HepG2 (cell line): ENCODE measurements around the gene ZNF747. TPM values are rescaled to one million over a fixed set of nuclear protein-coding genes. Genes with fewer than 3 reads are reported as not detected.
A peak's percentile ranks its signal among the peaks of the same experiment; 100 is the strongest.

Source experiments
- ATAC-seq: fragments of 200-7000 bp; cut with Tn5 transposase; 3 replicates; pipeline ENCODE4 v1.9.1; 2020; ENCODE audit warnings: mild to moderate bottlenecking, moderate library complexity
- BruUV-seq: library from RNA; stranded (reverse); fragments of 400-500 nt; replicated peaks from 2 replicates; lab custom pipeline; 2021; lab: Mats Ljungman, UMichigan
- CTCF ChIA-PET: fragments of 300-600 bp; formaldehyde crosslinking; extraction: SDS; loops from one replicate; lab custom pipeline; 2021; ENCODE audit warnings: low total read pairs, inconsistent platforms, low intra/inter-chr PET ratio; lab: Yijun Ruan, JAX
- POLR2A ChIA-PET: fragments of 350-600 bp; sonication (Branson Sonifier 250); formaldehyde crosslinking; loops from one replicate; lab custom pipeline; 2020; ENCODE audit warnings: antibody characterized with exemption, inconsistent platforms; lab: Yijun Ruan, JAX
- DNase-seq: peaks from one replicate; pipeline ENCODE4 v3.0.0-alpha.2; 2015; ENCODE audit warnings: low spot score
- FAIRE-seq: peaks from 3 replicates; lab custom pipeline; 2011; peaks lifted over from hg19 to GRCh38; lab: Jason Lieb, UNC
- H2AFZ ChIP-seq: one replicate; pipeline ENCODE4 v1.6.1; 2011; ENCODE audit warnings: low read length, inconsistent platforms
- H3K27ac ChIP-seq: fragments of 300-600 bp; 3 replicates; pipeline ENCODE4 v1.8.0; 2011; ENCODE audit warnings: mixed run types, mild to moderate bottlenecking, mixed read lengths, low read length, inconsistent platforms; ENCODE audit not compliant: insufficient read depth; ENCODE audit errors: extremely low read length
- H3K27me3 ChIP-seq, 2 experiments: fragments of 200-600 bp in 1 of 2; 2 replicates in 1 of 2; 3 replicates in 1 of 2; pipeline versions ENCODE4 v1.6.0 to v1.8.0; 2011; ENCODE audit warnings: low read length in 2 of 2, mild to moderate bottlenecking in 2 of 2, moderate library complexity in 2 of 2, inconsistent platforms in 1 of 2; ENCODE audit not compliant: insufficient read depth in 2 of 2, control insufficient read depth in 1 of 2
- H3K36me3 ChIP-seq, 2 experiments: fragments of 200-600 bp in 1 of 2; replicated peaks in 1 of 2; 2 replicates in 1 of 2; 3 replicates in 1 of 2; pipeline versions ENCODE4 v1.5.1 to v1.8.0; 2011; ENCODE audit warnings: low read length in 2 of 2, inconsistent platforms in 1 of 2; ENCODE audit not compliant: insufficient read depth in 2 of 2, control insufficient read depth in 1 of 2
- H3K4me1 ChIP-seq: 2 replicates; pipeline ENCODE4 v1.5.1; 2012; ENCODE audit warnings: low read length, inconsistent platforms; ENCODE audit not compliant: insufficient read depth
- H3K4me2 ChIP-seq: 2 replicates; pipeline ENCODE4 v1.6.0; 2011; ENCODE audit warnings: low read depth, low read length, inconsistent platforms
- H3K4me3 ChIP-seq, 3 experiments: fragments of 200-600 bp in 1 of 3; sonication (generic), shearing (Covaris generic) in 1 of 3; replicated peaks in 1 of 3; 2 replicates each; pipeline ENCODE4 v1.5.1; 2011 to 2016; ENCODE audit warnings: low read length in 3 of 3, inconsistent platforms in 2 of 3, low read depth in 2 of 3, mild to moderate bottlenecking in 2 of 3, control low read depth in 1 of 3, mixed read lengths in 1 of 3; ENCODE audit not compliant: insufficient read depth in 1 of 3
- H3K79me2 ChIP-seq: one replicate; pipeline ENCODE4 v1.6.1; 2011; ENCODE audit warnings: low read length, inconsistent platforms; ENCODE audit not compliant: insufficient read depth
- H3K9ac ChIP-seq: 2 replicates; pipeline ENCODE4 v1.6.0; 2011; ENCODE audit warnings: mild to moderate bottlenecking, low read depth, low read length, inconsistent platforms; ENCODE audit not compliant: insufficient read depth
- H3K9me3 ChIP-seq: 2 replicates; pipeline ENCODE4 v1.5.1; 2012; ENCODE audit warnings: mild to moderate bottlenecking, low read length
- H4K20me1 ChIP-seq: 2 replicates; pipeline ENCODE4 v1.6.0; 2011; ENCODE audit warnings: inconsistent platforms, mild to moderate bottlenecking, low read length, moderate library complexity; ENCODE audit not compliant: insufficient read depth
- ARNTL ChIP-seq: sonication (generic); formaldehyde crosslinking; IDR thresholded peaks from 2 replicates; pipeline ENCODE4 v1.4.0; 2020; ENCODE audit warnings: mild to moderate bottlenecking, missing genetic modification reagents
- DR1 ChIP-seq: sonication (generic); formaldehyde crosslinking; IDR thresholded peaks from 2 replicates; pipeline ENCODE4 v1.8.0; 2021; ENCODE audit warnings: mild to moderate bottlenecking, missing genetic modification reagents, inconsistent platforms
- GZF1 ChIP-seq: sonication (generic); formaldehyde crosslinking; IDR thresholded peaks from 2 replicates; pipeline ENCODE4 v1.5.1; 2020; ENCODE audit warnings: mild to moderate bottlenecking, missing genetic modification reagents
- ISL2 ChIP-seq: sonication (generic); formaldehyde crosslinking; IDR thresholded peaks from 2 replicates; pipeline ENCODE4 v1.5.0; 2020; ENCODE audit warnings: missing genetic modification reagents
- NBN ChIP-seq: fragments of 450-650 bp; conservative IDR thresholded peaks from 2 replicates; pipeline ENCODE4 v1.6.1; 2017
- NR2C2 ChIP-seq: sonication (generic); formaldehyde crosslinking; IDR thresholded peaks from 2 replicates; pipeline ENCODE4 v1.4.0; 2020; ENCODE audit warnings: missing genetic modification reagents, mild to moderate bottlenecking, moderate library complexity, borderline replicate concordance
- RBM39 ChIP-seq: fragments of 200-400 bp; formaldehyde crosslinking; IDR thresholded peaks from one replicate; pipeline ENCODE4 v1.6.1; 2018; ENCODE audit warnings: antibody characterized with exemption, mild to moderate bottlenecking, low read depth, low read length; ENCODE audit not compliant: poor library complexity, severe bottlenecking
- SMC3 ChIP-seq: IDR thresholded peaks from 2 replicates; pipeline ENCODE4 v1.6.1; 2011; ENCODE audit warnings: low read length, improper control_type of control experiment
- ZBTB37 ChIP-seq: sonication (generic); formaldehyde crosslinking; IDR thresholded peaks from 2 replicates; pipeline ENCODE4 v1.4.0; 2020; ENCODE audit warnings: mild to moderate bottlenecking, missing genetic modification reagents
- ZNF136 ChIP-seq: sonication (generic); formaldehyde crosslinking; IDR thresholded peaks from 2 replicates; pipeline ENCODE4 v1.8.1; 2022; ENCODE audit warnings: low read depth, mild to moderate bottlenecking, moderate library complexity, missing genetic modification reagents
- ZNF230 ChIP-seq: sonication (generic); formaldehyde crosslinking; IDR thresholded peaks from 2 replicates; pipeline ENCODE4 v1.4.0; 2020; ENCODE audit warnings: mild to moderate bottlenecking, missing genetic modification reagents
- ZNF556 ChIP-seq: sonication (generic); formaldehyde crosslinking; IDR thresholded peaks from 2 replicates; pipeline ENCODE4 v1.4.0; 2020; ENCODE audit warnings: mild to moderate bottlenecking, missing genetic modification reagents, borderline replicate concordance
- ZNF564 ChIP-seq: sonication (generic); formaldehyde crosslinking; IDR thresholded peaks from 2 replicates; pipeline ENCODE4 v1.8.1; 2023; ENCODE audit warnings: mild to moderate bottlenecking, missing genetic modification reagents
- ZNF713 ChIP-seq: sonication (generic); formaldehyde crosslinking; IDR thresholded peaks from 2 replicates; pipeline ENCODE4 v1.4.0; 2020; ENCODE audit warnings: mild to moderate bottlenecking, missing genetic modification reagents
- ZNF816 ChIP-seq: sonication (generic); formaldehyde crosslinking; IDR thresholded peaks from 2 replicates; pipeline ENCODE4 v1.8.0; 2022; ENCODE audit warnings: missing genetic modification reagents, mild to moderate bottlenecking, borderline replicate concordance
- WGBS: methylation state at CpG from one replicate; pipeline ENCODE4 v1.1.6; 2017; ENCODE audit warnings: low lambda C conversion rate; 5-methylcytosine and 5-hydroxymethylcytosine counted together
- in situ Hi-C: cut with HindIII; loops from 2 replicates; pipeline ENCODE4 v1.10.0; 2017; ENCODE audit warnings: low pct_unique_long_range_greater_than_20kb; ENCODE audit not compliant: extremely low pct_ligation_motif_present
- intact Hi-C: fragments of 100-400 bp; cut with micrococcal nuclease; formaldehyde crosslinking; loops from one replicate; pipeline ENCODE4 v1.10.0; 2022; ENCODE audit not compliant: unreplicated experiment
- polyA plus RNA-seq, 8 experiments: library from polyadenylated mRNA; depleted of rRNA in 3 of 8; stranded (reverse) in 7 of 8; unstranded in 1 of 8; fragments of >200 nt; fragmentation: Illumina TruSeq in 4 of 8; extraction: Trizol in 4 of 8; gene quantifications; 2 replicates each; pipeline versions ENCODE4 v1.2.1 to v1.2.3, GENCODE V29; 2011 to 2016; ENCODE audit warnings: low read depth in 4 of 8, missing spikeins in 1 of 8, mixed read lengths in 1 of 8; ENCODE audit not compliant: insufficient read depth in 1 of 8
- total RNA-seq, 5 experiments: library from RNA; depleted of rRNA; stranded (reverse); fragments of >200 nt; fragmentation: Illumina TruSeq; extraction: Trizol; gene quantifications; 2 replicates each; pipeline ENCODE4 v1.2.3, GENCODE V29; 2016; ENCODE audit warnings: low read depth in 1 of 5
- TF ChIP-seq, protein P1 (sequence below): sonication (generic); formaldehyde crosslinking; IDR thresholded peaks from 2 replicates; pipeline ENCODE4 v1.4.0; 2020; ENCODE audit warnings: missing genetic modification reagents, mild to moderate bottlenecking, borderline replicate concordance
- TF ChIP-seq, protein P2 (sequence below): sonication (generic); formaldehyde crosslinking; IDR thresholded peaks from 2 replicates; pipeline ENCODE4 v1.4.0; 2020; ENCODE audit warnings: missing genetic modification reagents

The ZNF747 gene
- total and polyA plus RNA-seq, 2 of the 13 experiments (the other 11 are each of a cell fraction or from before 2014, with no cell fraction given): 7.2 to 10.2 TPM

GRCh38 chr16:30541502-30542329 is 7.1 kb upstream of the ZNF747 start:
- ChIA-PET POLR2A (interaction anchor here (1.0 to 4.0 kb wide), 7 partner anchors 10 to 148 kb away, joined by 3 to 30 read pairs (median 6); partner anchors contain the start of genes DCTPP1, ZNF688, ZNF689 and ZNF764), CTCF (no interaction called here)
- Histone ChIP-seq H3K4me3 (peak overlapping the region; percentile 48 to 63 (median 58)), H3K36me3 (no peaks in the 10 kb centered on the region), H3K9ac (peak overlapping the region; percentile 67), H2AFZ (no peak overlapping the region), H3K79me2 (no peaks in the 10 kb centered on the region), H3K9me3 (no peaks in the 10 kb centered on the region), H3K4me1 (peaks cover 72% of the 10 kb centered on the region), H3K27me3 (no peaks in the 10 kb centered on the region), H3K27ac (peak overlapping the region; percentile 62), H3K4me2 (peak overlapping the region; percentile 97), H4K20me1 (no peaks in the 10 kb centered on the region)
- 3% methylated on average over 10 of the region's 10 CpGs for WGBS
- intact Hi-C loops (loop anchor here (5.0 kb wide), 1 partner anchor 76 kb away; no protein-coding TSS in a partner anchor), in situ Hi-C loops (no loop called here)
- ATAC-seq (peak; percentile 43), DNase-seq (peak; percentile 47), FAIRE-seq (peak; percentile 21)
- BruUV-seq: no TSS peak
- TF ChIP-seq NBN (no peak), RBM39 (no peak), ZNF816 (CRISPR knock-in tag) (peak; percentile 9; the same call in 1 of the 2 replicates), ZNF230 (0 out of 2 replicates have a peak, but pooled peaks have one; percentile 18), ISL2 (0 out of 2 replicates have a peak, but pooled peaks have one; percentile 41), DR1 (CRISPR knock-in tag) (no peak), GZF1 (CRISPR knock-in tag) (0 out of 2 replicates have a peak, but pooled peaks have one; percentile 32), ZNF564 (CRISPR knock-in tag) (peak; percentile 8; the same call in 1 of the 2 replicates), SMC3 (no peak), ZNF713 (CRISPR knock-in tag) (0 out of 2 replicates have a peak, but pooled peaks have one; percentile 60), NR2C2 (CRISPR knock-in tag) (0 out of 2 replicates have a peak, but pooled peaks have one; percentile 12), ZNF556 (0 out of 2 replicates have a peak, but pooled peaks have one; percentile 17), ARNTL (CRISPR knock-in tag) (peak; percentile 55; the same call in 1 of the 2 replicates), ZNF136 (0 out of 2 replicates have a peak, but pooled peaks have one; percentile 68), ZBTB37 (no peak)
- TF ChIP-seq, protein P1, sequence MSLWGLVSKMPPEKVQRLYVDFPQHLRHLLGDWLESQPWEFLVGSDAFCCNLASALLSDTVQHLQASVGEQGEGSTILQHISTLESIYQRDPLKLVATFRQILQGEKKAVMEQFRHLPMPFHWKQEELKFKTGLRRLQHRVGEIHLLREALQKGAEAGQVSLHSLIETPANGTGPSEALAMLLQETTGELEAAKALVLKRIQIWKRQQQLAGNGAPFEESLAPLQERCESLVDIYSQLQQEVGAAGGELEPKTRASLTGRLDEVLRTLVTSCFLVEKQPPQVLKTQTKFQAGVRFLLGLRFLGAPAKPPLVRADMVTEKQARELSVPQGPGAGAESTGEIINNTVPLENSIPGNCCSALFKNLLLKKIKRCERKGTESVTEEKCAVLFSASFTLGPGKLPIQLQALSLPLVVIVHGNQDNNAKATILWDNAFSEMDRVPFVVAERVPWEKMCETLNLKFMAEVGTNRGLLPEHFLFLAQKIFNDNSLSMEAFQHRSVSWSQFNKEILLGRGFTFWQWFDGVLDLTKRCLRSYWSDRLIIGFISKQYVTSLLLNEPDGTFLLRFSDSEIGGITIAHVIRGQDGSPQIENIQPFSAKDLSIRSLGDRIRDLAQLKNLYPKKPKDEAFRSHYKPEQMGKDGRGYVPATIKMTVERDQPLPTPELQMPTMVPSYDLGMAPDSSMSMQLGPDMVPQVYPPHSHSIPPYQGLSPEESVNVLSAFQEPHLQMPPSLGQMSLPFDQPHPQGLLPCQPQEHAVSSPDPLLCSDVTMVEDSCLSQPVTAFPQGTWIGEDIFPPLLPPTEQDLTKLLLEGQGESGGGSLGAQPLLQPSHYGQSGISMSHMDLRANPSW (CRISPR knock-in tag): no peak
- TF ChIP-seq, protein P2, sequence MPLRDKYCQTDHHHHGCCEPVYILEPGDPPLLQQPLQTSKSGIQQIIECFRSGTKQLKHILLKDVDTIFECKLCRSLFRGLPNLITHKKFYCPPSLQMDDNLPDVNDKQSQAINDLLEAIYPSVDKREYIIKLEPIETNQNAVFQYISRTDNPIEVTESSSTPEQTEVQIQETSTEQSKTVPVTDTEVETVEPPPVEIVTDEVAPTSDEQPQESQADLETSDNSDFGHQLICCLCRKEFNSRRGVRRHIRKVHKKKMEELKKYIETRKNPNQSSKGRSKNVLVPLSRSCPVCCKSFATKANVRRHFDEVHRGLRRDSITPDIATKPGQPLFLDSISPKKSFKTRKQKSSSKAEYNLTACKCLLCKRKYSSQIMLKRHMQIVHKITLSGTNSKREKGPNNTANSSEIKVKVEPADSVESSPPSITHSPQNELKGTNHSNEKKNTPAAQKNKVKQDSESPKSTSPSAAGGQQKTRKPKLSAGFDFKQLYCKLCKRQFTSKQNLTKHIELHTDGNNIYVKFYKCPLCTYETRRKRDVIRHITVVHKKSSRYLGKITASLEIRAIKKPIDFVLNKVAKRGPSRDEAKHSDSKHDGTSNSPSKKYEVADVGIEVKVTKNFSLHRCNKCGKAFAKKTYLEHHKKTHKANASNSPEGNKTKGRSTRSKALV (CRISPR knock-in tag): no peak
